Measurements from ENCODE around the gene FARSA.
A peak's percentile ranks its signal among the peaks of the same experiment; 100 is the strongest.

GRCh38 chr19:12946092-12946721 is 12.7 kb upstream of the FARSA start:
- TF ChIP-seq JUN (IDR thresholded peaks at IDR 0.05) (no peak; a peak in 2 of 5 replicates), KDM5A (IDR thresholded peaks at IDR 0.05) (no peak), CTCF (IDR thresholded peaks at IDR 0.05) (no peak), USF2 (IDR thresholded peaks at IDR 0.05) (no peak), CHD2 (IDR thresholded peaks at IDR 0.05; ENCODE audit: low read length, partially characterized antibody) (peak; percentile 81), PBX3 (IDR thresholded peaks at IDR 0.05) (no peak), RCOR1 (IDR thresholded peaks at IDR 0.05; ENCODE audit: low read depth, low read length) (no peak), NR3C1 (IDR thresholded peaks at IDR 0.05) (no peak)

All from A549 (cell line).